Measurements from ENCODE around the gene TIMMDC1.
"Not testable (repeated sequence)": the region's sequence is repeated elsewhere in the genome, so short reads cannot be mapped to it uniquely, and the experiment has no call there.

Gene TIMMDC1

GRCh38 chr3:119562307-119562961, 64.1 kb downstream of the TIMMDC1 start:
- H3K27me3 ChIP-seq (ENCODE audit: control insufficient read depth, insufficient read depth, low read length): no peaks in the 10 kb centered on the region
- no peak overlapping the region for H3K9ac ChIP-seq (ENCODE audit: low read length)
- H3K4me3 ChIP-seq (ENCODE audit: low read length): no peak overlapping the region
- H3K36me3 ChIP-seq (ENCODE audit: control insufficient read depth, insufficient read depth, low read length): no peaks in the 10 kb centered on the region
- H3K27ac ChIP-seq (ENCODE audit: low read depth, low read length): no peak overlapping the region
- no peaks in the 10 kb centered on the region for H3K4me1 ChIP-seq (ENCODE audit: control insufficient read depth, insufficient read depth, low read length)

GRCh38 chr3:119563334-119563733, 65.0 kb downstream of the TIMMDC1 start:
- not testable (repeated sequence) for H3K27ac ChIP-seq (ENCODE audit: low read depth, low read length); H3K4me3 ChIP-seq (ENCODE audit: low read length); H3K4me1 ChIP-seq (ENCODE audit: control insufficient read depth, insufficient read depth, low read length); H3K9ac ChIP-seq (ENCODE audit: low read length); H3K36me3 ChIP-seq (ENCODE audit: control insufficient read depth, insufficient read depth, low read length); H3K27me3 ChIP-seq (ENCODE audit: control insufficient read depth, insufficient read depth, low read length)

GRCh38 chr3:119569156-119569555, 70.8 kb downstream of the TIMMDC1 start:
- Histone ChIP-seq H3K9ac (ENCODE audit: low read length) (no peak overlapping the region), H3K4me1 (ENCODE audit: control insufficient read depth, insufficient read depth, low read length) (no peaks in the 10 kb centered on the region), H3K27ac (ENCODE audit: low read depth, low read length) (no peak overlapping the region), H3K4me3 (ENCODE audit: low read length) (no peak overlapping the region), H3K27me3 (ENCODE audit: control insufficient read depth, insufficient read depth, low read length) (no peaks in the 10 kb centered on the region), H3K36me3 (ENCODE audit: control insufficient read depth, insufficient read depth, low read length) (no peaks in the 10 kb centered on the region)

GRCh38 chr3:119570229-119570628, 71.9 kb downstream of the TIMMDC1 start:
- H3K4me3 ChIP-seq (ENCODE audit: low read length): no peak overlapping the region
- H3K4me1 ChIP-seq (ENCODE audit: control insufficient read depth, insufficient read depth, low read length): no peaks in the 10 kb centered on the region
- no peaks in the 10 kb centered on the region for H3K27me3 ChIP-seq (ENCODE audit: control insufficient read depth, insufficient read depth, low read length)
- no peaks in the 10 kb centered on the region for H3K36me3 ChIP-seq (ENCODE audit: control insufficient read depth, insufficient read depth, low read length)
- H3K9ac ChIP-seq (ENCODE audit: low read length): no peak overlapping the region
- H3K27ac ChIP-seq (ENCODE audit: low read depth, low read length): no peak overlapping the region

GRCh38 chr3:119571230-119571629, 72.9 kb downstream of the TIMMDC1 start:
- Histone ChIP-seq H3K36me3 (ENCODE audit: control insufficient read depth, insufficient read depth, low read length) (no peaks in the 10 kb centered on the region), H3K4me3 (ENCODE audit: low read length) (no peak overlapping the region), H3K9ac (ENCODE audit: low read length) (no peak overlapping the region), H3K27me3 (ENCODE audit: control insufficient read depth, insufficient read depth, low read length) (no peaks in the 10 kb centered on the region), H3K4me1 (ENCODE audit: control insufficient read depth, insufficient read depth, low read length) (no peaks in the 10 kb centered on the region), H3K27ac (ENCODE audit: low read depth, low read length) (no peak overlapping the region)

- Histone ChIP-seq H3K4me3 (ENCODE audit: low read length) (no peak overlapping the region), H3K9ac (ENCODE audit: low read length) (no peak overlapping the region), H3K27me3 (ENCODE audit: control insufficient read depth, insufficient read depth, low read length) (no peaks in the 10 kb centered on the region), H3K27ac (ENCODE audit: low read depth, low read length) (no peak overlapping the region), H3K4me1 (ENCODE audit: control insufficient read depth, insufficient read depth, low read length) (no peaks in the 10 kb centered on the region), H3K36me3 (ENCODE audit: control insufficient read depth, insufficient read depth, low read length) (no peaks in the 10 kb centered on the region)
Observed at GRCh38 chr3:119571688-119572087, 73.3 kb downstream of the TIMMDC1 start.
